Adipocyte (in vitro differentiated cells): ENCODE data around the gene EFS.

ENCODE experiments used
- DNase-seq: peaks from one replicate; pipeline ENCODE4 v3.0.0-alpha.2; 2015; ENCODE audit warnings: low read depth
- H3K27me3 ChIP-seq: replicated peaks from 2 replicates; pipeline ENCODE4 v1.7.0; 2013; ENCODE audit warnings: mild to moderate bottlenecking, low read length, moderate library complexity; ENCODE audit not compliant: control insufficient read depth, insufficient read depth
- H3K36me3 ChIP-seq: 2 replicates; pipeline ENCODE4 v1.7.0; 2013; ENCODE audit warnings: low read length, mild to moderate bottlenecking, moderate library complexity; ENCODE audit not compliant: control insufficient read depth, insufficient read depth, severe bottlenecking
- H3K4me1 ChIP-seq: 2 replicates; pipeline ENCODE4 v1.7.0; 2013; ENCODE audit warnings: mild to moderate bottlenecking, low read length, moderate library complexity; ENCODE audit not compliant: control insufficient read depth, insufficient read depth
- H3K4me3 ChIP-seq: 2 replicates; pipeline ENCODE4 v1.7.0; 2013; ENCODE audit warnings: mild to moderate bottlenecking, low read length, moderate library complexity
- H3K9ac ChIP-seq: 2 replicates; pipeline ENCODE4 v1.7.0; 2013; ENCODE audit warnings: mild to moderate bottlenecking, low read length, moderate library complexity
- H3K9me3 ChIP-seq: 2 replicates; pipeline ENCODE4 v1.7.0; 2013; ENCODE audit warnings: mild to moderate bottlenecking, low read length, moderate library complexity; ENCODE audit not compliant: control insufficient read depth

The EFS gene

GRCh38 chr14:23361763-23362162, 3.2 kb downstream of the EFS start:
- no peaks in the 10 kb centered on the region for H3K4me1 ChIP-seq
- no peaks in the 10 kb centered on the region for H3K36me3 ChIP-seq
- H3K4me3 ChIP-seq, result no peak overlapping the region
- H3K9me3 ChIP-seq, result no peaks in the 10 kb centered on the region
- H3K9ac ChIP-seq, result no peak overlapping the region
- peaks cover 8% of the 10 kb centered on the region for H3K27me3 ChIP-seq
- no peak for DNase-seq

GRCh38 chr14:23361320-23361719, 3.7 kb downstream of the EFS start:
- H3K27me3 ChIP-seq, result peaks cover 11% of the 10 kb centered on the region
- H3K9me3 ChIP-seq, result no peaks in the 10 kb centered on the region
- H3K36me3 ChIP-seq, result no peaks in the 10 kb centered on the region
- no peak overlapping the region for H3K4me3 ChIP-seq
- peak; percentile 57 for DNase-seq
- H3K4me1 ChIP-seq, result no peaks in the 10 kb centered on the region
- no peak overlapping the region for H3K9ac ChIP-seq

GRCh38 chr14:23360496-23360895, 4.5 kb downstream of the EFS start:
- H3K27me3 ChIP-seq, result peaks cover 15% of the 10 kb centered on the region
- no peak overlapping the region for H3K9ac ChIP-seq
- no peaks in the 10 kb centered on the region for H3K4me1 ChIP-seq
- no peak overlapping the region for H3K4me3 ChIP-seq
- H3K36me3 ChIP-seq, result no peaks in the 10 kb centered on the region
- DNase-seq, result no peak
- H3K9me3 ChIP-seq, result no peaks in the 10 kb centered on the region

- H3K27me3 ChIP-seq, result peaks cover 17% of the 10 kb centered on the region
- no peak overlapping the region for H3K9ac ChIP-seq
- no peaks in the 10 kb centered on the region for H3K9me3 ChIP-seq
- no peaks in the 10 kb centered on the region for H3K4me1 ChIP-seq
- no peak overlapping the region for H3K4me3 ChIP-seq
- no peak for DNase-seq
- H3K36me3 ChIP-seq, result no peaks in the 10 kb centered on the region
Observed at GRCh38 chr14:23359722-23360447, 5.1 kb downstream of the EFS start.

GRCh38 chr14:23359167-23359626, 5.8 kb downstream of the EFS start:
- peaks cover 20% of the 10 kb centered on the region for H3K27me3 ChIP-seq
- H3K9me3 ChIP-seq, result no peaks in the 10 kb centered on the region
- no peak overlapping the region for H3K4me3 ChIP-seq
- DNase-seq, result no peak
- H3K9ac ChIP-seq, result no peak overlapping the region
- H3K36me3 ChIP-seq, result no peaks in the 10 kb centered on the region
- H3K4me1 ChIP-seq, result no peaks in the 10 kb centered on the region

- no peak for DNase-seq
- no peaks in the 10 kb centered on the region for H3K36me3 ChIP-seq
- H3K4me1 ChIP-seq, result no peaks in the 10 kb centered on the region
- H3K9me3 ChIP-seq, result no peaks in the 10 kb centered on the region
- no peak overlapping the region for H3K9ac ChIP-seq
- H3K27me3 ChIP-seq, result peaks cover 22% of the 10 kb centered on the region
- H3K4me3 ChIP-seq, result no peak overlapping the region
Observed at GRCh38 chr14:23358553-23359166, 6.3 kb downstream of the EFS start.

GRCh38 chr14:23358042-23358441, 6.9 kb downstream of the EFS start:
- Histone ChIP-seq H3K9me3 (no peaks in the 10 kb centered on the region), H3K4me1 (peaks cover 3% of the 10 kb centered on the region), H3K4me3 (no peak overlapping the region), H3K36me3 (no peaks in the 10 kb centered on the region), H3K27me3 (peaks cover 28% of the 10 kb centered on the region), H3K9ac (no peak overlapping the region)
- no peak for DNase-seq

- Histone ChIP-seq H3K9me3 (no peaks in the 10 kb centered on the region), H3K4me1 (peaks cover 5% of the 10 kb centered on the region), H3K27me3 (peaks cover 28% of the 10 kb centered on the region), H3K4me3 (no peak overlapping the region), H3K36me3 (no peaks in the 10 kb centered on the region), H3K9ac (no peak overlapping the region)
- no peak for DNase-seq
Observed at GRCh38 chr14:23357261-23357660, 7.7 kb downstream of the EFS start.

- H3K9me3 ChIP-seq, result no peaks in the 10 kb centered on the region
- DNase-seq, result no peak
- no peaks in the 10 kb centered on the region for H3K36me3 ChIP-seq
- H3K9ac ChIP-seq, result no peak overlapping the region
- H3K4me1 ChIP-seq, result peaks cover 8% of the 10 kb centered on the region
- H3K27me3 ChIP-seq, result peaks cover 28% of the 10 kb centered on the region
- H3K4me3 ChIP-seq, result no peak overlapping the region
Observed at GRCh38 chr14:23356662-23357061, 8.3 kb downstream of the EFS start.

GRCh38 chr14:23355871-23356435, 9.0 kb downstream of the EFS start:
- Histone ChIP-seq H3K9ac (no peak overlapping the region), H3K36me3 (no peaks in the 10 kb centered on the region), H3K27me3 (peaks cover 32% of the 10 kb centered on the region), H3K4me1 (peaks cover 8% of the 10 kb centered on the region), H3K4me3 (no peak overlapping the region), H3K9me3 (no peaks in the 10 kb centered on the region)
- no peak for DNase-seq

GRCh38 chr14:23354990-23355389, 10.0 kb downstream of the EFS start:
- no peaks in the 10 kb centered on the region for H3K9me3 ChIP-seq
- H3K4me1 ChIP-seq, result peaks cover 8% of the 10 kb centered on the region
- no peak overlapping the region for H3K4me3 ChIP-seq
- H3K36me3 ChIP-seq, result no peaks in the 10 kb centered on the region
- H3K27me3 ChIP-seq, result peaks cover 32% of the 10 kb centered on the region
- H3K9ac ChIP-seq, result no peak overlapping the region
- DNase-seq, result no peak
